HT1080 (cell line): ENCODE data around the gene ABCA1. TPM values are rescaled to one million over a fixed set of nuclear protein-coding genes. Genes with fewer than 3 reads are reported as not detected.
A peak's percentile ranks its signal among the peaks of the same experiment; 100 is the strongest.
"Not testable (repeated sequence)": the region's sequence is repeated elsewhere in the genome, so short reads cannot be mapped to it uniquely, and the experiment has no call there.

ENCODE experiments used
- DNase-seq: peaks from one replicate; pipeline ENCODE4 v3.0.0-alpha.2; 2015; ENCODE audit warnings: low read depth
- total RNA-seq: library from RNA; depleted of rRNA; stranded (reverse); fragments of >200 nt; shearing (Covaris generic); gene quantifications from 2 replicates; pipeline ENCODE4 v1.2.3, GENCODE V29; 2014

Gene ABCA1
- total RNA-seq, 1 experiment from 2014 or later = 6.4 TPM

- DNase-seq = peak; percentile 74
Observed at GRCh38 chr9:104906441-104907277, 21.3 kb downstream of the ABCA1 start.

GRCh38 chr9:104905931-104906330 lies 22.0 kb downstream of the ABCA1 start:
- DNase-seq = no peak

- DNase-seq = no peak
Observed at GRCh38 chr9:104905153-104905901, 22.6 kb downstream of the ABCA1 start.

- peak; percentile 78 for DNase-seq
Observed at GRCh38 chr9:104903609-104904008, 24.3 kb downstream of the ABCA1 start.

GRCh38 chr9:104900871-104901270 lies 27.1 kb downstream of the ABCA1 start:
- DNase-seq = peak; percentile 13

- DNase-seq = no peak
Observed at GRCh38 chr9:104900324-104900723, 27.6 kb downstream of the ABCA1 start.

- no peak for DNase-seq
Observed at GRCh38 chr9:104899759-104900247, 28.2 kb downstream of the ABCA1 start.

GRCh38 chr9:104898376-104898775 lies 29.6 kb downstream of the ABCA1 start:
- not testable (repeated sequence) for DNase-seq

- DNase-seq = no peak
Observed at GRCh38 chr9:104896131-104896530, 31.8 kb downstream of the ABCA1 start.

- DNase-seq = peak; percentile 65
Observed at GRCh38 chr9:104895572-104895971, 32.4 kb downstream of the ABCA1 start.

- no peak for DNase-seq
Observed at GRCh38 chr9:104892701-104893100, 35.3 kb downstream of the ABCA1 start.

- DNase-seq = no peak
Observed at GRCh38 chr9:104890433-104890770, 37.6 kb downstream of the ABCA1 start.

- no peak for DNase-seq
Observed at GRCh38 chr9:104885818-104886709, 41.9 kb downstream of the ABCA1 start.

GRCh38 chr9:104883169-104883568 lies 44.8 kb downstream of the ABCA1 start:
- no peak for DNase-seq

GRCh38 chr9:104882566-104882965 lies 45.4 kb downstream of the ABCA1 start:
- DNase-seq = no peak

GRCh38 chr9:104882086-104882485 lies 45.9 kb downstream of the ABCA1 start:
- no peak for DNase-seq

GRCh38 chr9:104879555-104880309 lies 48.2 kb downstream of the ABCA1 start:
- no peak for DNase-seq

GRCh38 chr9:104876587-104876986 lies 51.4 kb downstream of the ABCA1 start:
- DNase-seq = no peak

- no peak for DNase-seq
Observed at GRCh38 chr9:104875897-104876296, 52.1 kb downstream of the ABCA1 start.

- DNase-seq = no peak
Observed at GRCh38 chr9:104875320-104875719, 52.6 kb downstream of the ABCA1 start.

GRCh38 chr9:104873489-104873850 lies 54.5 kb downstream of the ABCA1 start:
- no peak for DNase-seq
